ENCODE results near the gene ATL2.

- TF ChIP-seq POLR2AphosphoS5 (IDR thresholded peaks at IDR 0.05; ENCODE audit: low read depth, low read length) (no peak), POLR2A (IDR thresholded peaks at IDR 0.05; ENCODE audit: low read depth, low read length) (no peak), TAF1 (IDR thresholded peaks at IDR 0.05; ENCODE audit: low read depth, low read length) (no peak), SPI1 (IDR thresholded peaks at IDR 0.05; ENCODE audit: low read depth, low read length) (no peak), PAX5 (IDR thresholded peaks at IDR 0.05; ENCODE audit: insufficient read depth, low read length, severe bottlenecking) (no peak)
Observed at GRCh38 chr2:38352336-38352735, 24.7 kb downstream of the ATL2 start.

Data from GM12891 (cell line).